ENCODE measurements around the gene BAHCC1. TPM values are rescaled to one million over a fixed set of nuclear protein-coding genes. Genes with fewer than 3 reads are reported as not detected.

Gene BAHCC1
- total and polyA plus RNA-seq, 9 of the 15 experiments (the other 6 are each of a cell fraction or from before 2014, with no cell fraction given): 0.14 to 26.9 (median 5.0) TPM

DNA sequence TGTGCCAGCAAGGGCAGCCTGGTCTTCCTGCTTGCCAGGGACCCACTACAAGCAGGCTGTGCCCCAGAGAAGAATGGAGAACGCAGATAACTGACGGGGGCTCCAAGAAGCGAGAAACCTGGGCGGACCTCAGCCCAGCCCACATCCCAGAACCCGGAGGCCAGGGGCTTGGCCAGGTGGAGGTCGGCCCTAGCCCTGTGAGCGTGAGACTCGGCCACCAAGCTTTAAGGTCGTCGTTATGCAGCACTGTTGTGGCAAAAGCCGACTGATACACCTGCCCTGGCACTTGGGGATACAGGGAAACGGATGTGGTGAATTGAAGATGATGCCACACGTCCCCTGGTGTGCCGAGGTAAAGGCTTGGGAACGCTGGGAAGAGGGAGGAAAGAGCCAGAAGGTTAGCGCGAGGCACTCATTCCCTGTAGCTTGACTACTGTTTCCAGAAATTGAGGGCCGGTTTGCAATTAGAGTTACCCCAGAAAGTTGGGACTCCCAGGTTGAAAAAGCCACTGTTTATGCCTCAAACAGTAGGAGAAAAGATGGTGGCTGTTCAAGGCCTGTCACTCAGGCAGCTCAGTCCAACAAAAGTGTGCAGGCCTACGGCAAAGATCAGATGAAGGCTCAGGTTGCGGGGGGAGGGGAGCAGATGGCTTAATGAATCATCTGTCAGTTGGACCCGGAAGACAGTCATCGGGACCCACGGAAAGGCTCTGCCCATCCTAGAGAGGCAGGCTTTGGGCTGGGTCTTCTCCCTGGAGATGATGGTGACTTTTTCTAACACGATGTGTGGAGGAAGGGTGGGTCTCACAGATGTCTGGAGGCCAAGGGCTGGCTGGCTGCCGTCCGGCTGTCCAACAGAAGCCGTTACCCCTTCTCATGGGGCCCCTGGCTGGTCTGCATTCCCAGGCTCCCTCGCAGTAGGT, 45.6 kb upstream of the BAHCC1 start (continued):
- TF ChIP-seq ESRRB (CRISPR knock-in tag; IDR thresholded peaks at IDR 0.05; ENCODE audit: borderline replicate concordance) (no peak), L3MBTL2 (IDR thresholded peaks at IDR 0.05) (peak; percentile 95), ILK (tag; IDR thresholded peaks at IDR 0.05; ENCODE audit: borderline replicate concordance, low read depth) (no peak), ZNF764 (CRISPR knock-in tag; IDR thresholded peaks at IDR 0.05; ENCODE audit: low read depth) (no peak), ILF3 (IDR thresholded peaks at IDR 0.05; ENCODE audit: borderline replicate concordance) (no peak), ZNF444 (CRISPR knock-in tag; IDR thresholded peaks at IDR 0.05) (0 out of 2 replicates have a peak, but pooled peaks have one; percentile 51), ZC3H11A (IDR thresholded peaks at IDR 0.05; ENCODE audit: low read depth, low read length) (no peak), ARHGAP35 (IDR thresholded peaks at IDR 0.05; ENCODE audit: partially characterized antibody) (peak; percentile 7), CREB1 (IDR thresholded peaks at IDR 0.05) (peak; percentile 54), CREB1 (CRISPR knock-in tag; IDR thresholded peaks at IDR 0.05) (peak; percentile 58; the same call in 1 of the 2 replicates), SAFB2 (IDR thresholded peaks at IDR 0.05; ENCODE audit: borderline replicate concordance, low read depth, low read length, severe bottlenecking) (no peak)
- TF ChIP-seq, protein P1, sequence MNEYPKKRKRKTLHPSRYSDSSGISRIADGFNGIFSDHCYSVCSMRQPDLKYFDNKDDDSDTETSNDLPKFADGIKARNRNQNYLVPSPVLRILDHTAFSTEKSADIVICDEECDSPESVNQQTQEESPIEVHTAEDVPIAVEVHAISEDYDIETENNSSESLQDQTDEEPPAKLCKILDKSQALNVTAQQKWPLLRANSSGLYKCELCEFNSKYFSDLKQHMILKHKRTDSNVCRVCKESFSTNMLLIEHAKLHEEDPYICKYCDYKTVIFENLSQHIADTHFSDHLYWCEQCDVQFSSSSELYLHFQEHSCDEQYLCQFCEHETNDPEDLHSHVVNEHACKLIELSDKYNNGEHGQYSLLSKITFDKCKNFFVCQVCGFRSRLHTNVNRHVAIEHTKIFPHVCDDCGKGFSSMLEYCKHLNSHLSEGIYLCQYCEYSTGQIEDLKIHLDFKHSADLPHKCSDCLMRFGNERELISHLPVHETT (CRISPR knock-in tag; conservative IDR thresholded peaks at IDR 0.05 in 1 of 2, IDR thresholded peaks at IDR 0.05 in 1 of 2): peak in 1 of 2 experiments; percentile 89; a peak in 2 of 4 replicates
- TF ChIP-seq, protein P2, sequence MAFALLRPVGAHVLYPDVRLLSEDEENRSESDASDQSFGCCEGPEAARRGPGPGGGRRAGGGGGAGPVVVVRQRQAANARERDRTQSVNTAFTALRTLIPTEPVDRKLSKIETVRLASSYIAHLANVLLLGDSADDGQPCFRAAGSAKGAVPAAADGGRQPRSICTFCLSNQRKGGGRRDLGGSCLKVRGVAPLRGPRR (CRISPR knock-in tag; IDR thresholded peaks at IDR 0.05): no peak
- TF ChIP-seq, protein P3, sequence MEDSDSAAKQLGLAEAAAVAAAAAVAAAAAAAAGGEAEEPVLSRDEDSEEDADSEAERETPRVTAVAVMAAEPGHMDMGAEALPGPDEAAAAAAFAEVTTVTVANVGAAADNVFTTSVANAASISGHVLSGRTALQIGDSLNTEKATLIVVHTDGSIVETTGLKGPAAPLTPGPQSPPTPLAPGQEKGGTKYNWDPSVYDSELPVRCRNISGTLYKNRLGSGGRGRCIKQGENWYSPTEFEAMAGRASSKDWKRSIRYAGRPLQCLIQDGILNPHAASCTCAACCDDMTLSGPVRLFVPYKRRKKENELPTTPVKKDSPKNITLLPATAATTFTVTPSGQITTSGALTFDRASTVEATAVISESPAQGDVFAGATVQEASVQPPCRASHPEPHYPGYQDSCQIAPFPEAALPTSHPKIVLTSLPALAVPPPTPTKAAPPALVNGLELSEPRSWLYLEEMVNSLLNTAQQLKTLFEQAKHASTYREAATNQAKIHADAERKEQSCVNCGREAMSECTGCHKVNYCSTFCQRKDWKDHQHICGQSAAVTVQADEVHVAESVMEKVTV (CRISPR knock-in tag; IDR thresholded peaks at IDR 0.05): no peak
